Non-pigmented ciliary epithelial cell (primary cell): Measurements from ENCODE around the gene C19orf73.

ENCODE experiments used
- DNase-seq: peaks from one replicate; pipeline ENCODE4 v3.0.0-alpha.2; 2010; ENCODE audit warnings: low read depth

Gene C19orf73

GRCh38 chr19:49118565-49119410 is at the start of gene C19orf73:
TSS of gene C19orf73 (minus strand) at chr19:49119143. CDS start at chr19:49119022, 121 bp downstream.
- DNase-seq = no peak

DNA sequence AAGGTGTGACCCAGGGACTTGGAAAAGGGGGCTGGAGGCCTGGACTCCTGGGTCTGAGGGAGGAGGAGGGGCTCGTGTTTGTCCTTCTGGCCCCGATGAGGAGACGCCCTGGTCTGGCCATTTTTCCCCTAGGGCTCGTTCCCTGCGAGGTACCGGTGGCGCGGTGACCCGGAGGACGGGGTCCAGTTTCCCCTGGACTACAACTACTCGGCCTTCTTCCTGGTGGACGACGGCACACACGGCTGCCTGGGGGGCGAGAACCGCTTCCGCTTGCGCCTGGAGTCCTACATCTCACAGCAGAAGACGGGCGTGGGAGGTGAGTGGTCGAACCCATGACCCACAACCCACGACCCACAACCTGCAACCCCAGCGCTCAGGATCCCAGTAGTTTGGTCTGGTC is 49.5 kb upstream of the C19orf73 start:
- no peak for DNase-seq

DNA sequence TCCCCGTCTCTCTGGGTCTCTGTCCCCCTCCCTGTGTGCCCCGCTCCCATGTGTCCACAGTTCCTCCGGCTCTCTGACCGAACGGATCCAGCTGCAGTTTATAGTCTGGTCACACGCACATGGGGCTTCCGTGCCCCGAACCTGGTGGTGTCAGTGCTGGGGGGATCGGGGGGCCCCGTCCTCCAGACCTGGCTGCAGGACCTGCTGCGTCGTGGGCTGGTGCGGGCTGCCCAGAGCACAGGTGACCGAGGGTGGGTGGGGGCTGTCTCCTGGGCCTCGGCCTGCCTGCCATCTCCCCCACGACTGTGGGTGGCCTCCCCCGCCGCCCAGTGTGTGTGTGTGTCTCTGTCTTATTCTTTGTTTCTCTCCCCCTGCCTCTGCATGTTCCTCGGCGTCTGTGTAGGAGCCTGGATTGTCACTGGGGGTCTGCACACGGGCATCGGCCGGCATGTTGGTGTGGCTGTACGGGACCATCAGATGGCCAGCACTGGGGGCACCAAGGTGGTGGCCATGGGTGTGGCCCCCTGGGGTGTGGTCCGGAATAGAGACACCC is 49.0 kb upstream of the C19orf73 start:
- DNase-seq = no peak

- no peak for DNase-seq
Measured at GRCh38 chr19:49165865-49166301, 46.9 kb upstream of the C19orf73 start.

- no peak for DNase-seq
Measured at GRCh38 chr19:49165111-49165750, 46.3 kb upstream of the C19orf73 start.

GRCh38 chr19:49161987-49162386 is 43.0 kb upstream of the C19orf73 start:
- DNase-seq = no peak

- DNase-seq = no peak
Measured at GRCh38 chr19:49160450-49161189, 41.7 kb upstream of the C19orf73 start.

- no peak for DNase-seq
Measured at GRCh38 chr19:49157445-49158224, 38.7 kb upstream of the C19orf73 start, which contains the start of gene TRPM4. TSS of gene TRPM4 (plus strand) at chr19:49157792. CDS start at chr19:49157867, 75 bp downstream.

DNA sequence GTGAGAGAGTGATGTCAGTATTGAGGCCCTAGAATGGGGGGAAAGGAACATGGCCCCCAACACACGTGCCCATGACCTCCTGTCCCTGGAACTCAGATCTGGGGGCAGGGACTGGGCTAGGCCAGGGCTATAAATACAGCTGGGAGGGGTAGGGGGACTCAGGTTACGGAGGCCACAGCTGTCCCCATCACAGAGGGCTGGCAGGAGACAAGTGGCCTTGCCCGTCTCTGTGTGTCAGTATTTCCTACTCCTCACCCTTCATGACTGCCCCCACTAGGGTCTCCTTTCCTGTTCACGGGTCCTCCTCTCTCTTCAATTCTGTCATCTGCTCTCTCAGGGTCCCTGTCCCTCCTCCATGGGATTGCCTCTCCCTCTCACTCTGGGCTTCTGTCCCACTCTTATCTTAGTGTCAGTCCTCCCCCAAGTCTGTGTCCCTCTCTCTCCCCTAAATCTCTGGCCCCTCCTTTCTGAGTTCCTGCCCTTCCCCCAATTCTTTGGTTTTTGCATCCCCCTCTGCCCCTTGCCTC is 36.9 kb upstream of the C19orf73 start:
- DNase-seq = no peak

DNA sequence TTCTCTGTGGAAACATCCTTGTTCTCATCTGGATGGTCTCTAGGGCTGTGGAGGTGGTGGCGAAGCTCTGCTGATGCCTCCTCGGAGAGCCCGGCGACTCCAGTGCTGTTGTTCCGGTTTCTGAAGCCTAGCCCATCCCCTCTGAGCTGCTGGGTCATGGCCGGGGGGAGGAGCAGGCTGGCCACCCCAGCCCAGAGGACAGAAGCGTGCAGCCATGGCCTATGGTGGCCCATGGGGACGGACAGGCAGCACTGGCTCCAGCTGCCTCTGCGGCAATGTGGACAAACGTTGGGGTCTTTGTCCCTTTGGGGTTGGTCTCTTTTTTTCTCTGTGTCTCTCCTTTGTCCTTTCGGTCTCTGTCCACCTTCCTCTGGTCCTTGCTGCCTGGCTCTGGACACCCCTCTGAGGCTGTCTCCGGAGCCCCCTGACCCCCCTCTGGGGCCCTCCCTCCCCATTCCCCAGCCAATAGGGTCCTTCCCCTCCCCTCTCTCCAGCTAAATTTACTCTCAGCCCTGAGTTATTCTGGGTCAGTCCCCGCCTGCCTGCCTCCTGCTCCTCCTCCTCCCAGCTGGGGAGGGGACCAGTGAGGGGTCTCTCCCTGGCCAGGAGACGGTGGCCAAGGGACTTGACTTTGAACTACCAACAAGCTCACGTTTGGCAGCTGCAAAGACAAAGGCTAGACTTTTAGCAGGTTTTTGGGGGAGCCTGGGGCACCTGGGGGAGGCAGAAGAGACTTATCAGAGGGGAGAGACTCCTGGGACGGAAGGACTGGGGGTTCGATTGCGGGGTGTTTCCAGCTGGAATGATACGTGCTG is 36.3 kb upstream of the C19orf73 start, which contains the start of gene HRC:
Gene HRC (minus strand): TSS at position 392 of the 815 bp plus-strand sequence. CDS start 159 bp downstream, at position 233.
- no peak for DNase-seq

- no peak for DNase-seq
Measured at GRCh38 chr19:49154279-49154678, 35.3 kb upstream of the C19orf73 start.

DNA sequence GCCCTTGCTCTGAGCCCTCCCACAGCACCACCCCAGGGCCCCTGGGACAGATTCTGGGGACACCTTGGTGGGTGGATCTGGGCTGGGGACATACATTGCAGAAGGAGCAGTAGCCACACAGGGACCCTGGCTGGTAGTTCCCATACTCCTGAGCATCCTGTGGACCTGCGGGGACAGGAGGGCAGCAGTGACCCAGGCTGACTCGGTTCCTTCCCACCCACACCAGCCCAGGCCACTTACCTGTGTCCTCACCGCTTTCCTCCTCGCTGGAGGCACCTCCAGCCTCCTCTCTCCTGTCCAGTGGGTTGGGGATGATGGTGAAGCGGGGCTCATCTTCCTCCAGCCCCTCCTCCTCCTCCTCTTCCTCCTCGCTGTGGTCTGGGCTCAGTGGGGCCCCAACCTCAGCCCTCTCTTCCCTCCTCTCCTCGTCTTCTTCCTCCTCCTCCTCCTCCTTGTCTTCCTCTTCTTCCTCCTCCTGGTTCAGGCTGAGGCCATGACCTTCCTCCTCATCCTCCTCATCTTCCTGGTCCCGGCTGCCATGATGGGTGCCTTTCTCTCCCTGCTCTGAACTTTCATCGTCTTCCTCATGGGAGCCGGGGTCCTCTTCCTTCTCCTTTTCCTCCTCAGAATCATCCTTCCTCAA is 34.3 kb upstream of the C19orf73 start:
- no peak for DNase-seq

DNA sequence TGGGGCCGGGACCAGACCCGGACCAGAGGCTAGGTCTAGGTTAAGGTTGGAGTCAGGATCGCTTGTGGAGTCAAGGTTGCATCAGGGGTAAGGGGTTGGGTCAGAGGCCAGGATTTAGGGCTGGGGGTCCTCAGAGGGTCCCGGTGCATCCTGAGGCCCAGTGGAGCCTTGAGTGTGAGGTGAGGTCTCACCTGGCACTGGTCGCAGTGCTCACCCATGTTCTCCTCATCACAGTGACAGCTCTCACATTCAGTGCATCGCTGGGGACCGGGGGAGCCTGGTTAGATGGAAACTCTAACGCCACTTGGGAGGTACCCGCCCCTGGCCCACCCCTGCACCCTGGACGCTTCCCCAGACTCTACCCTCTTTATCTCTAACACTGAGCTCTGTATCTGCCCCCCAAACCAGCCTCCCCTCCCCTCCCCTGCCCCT is 33.2 kb upstream of the C19orf73 start:
- no peak for DNase-seq

DNA sequence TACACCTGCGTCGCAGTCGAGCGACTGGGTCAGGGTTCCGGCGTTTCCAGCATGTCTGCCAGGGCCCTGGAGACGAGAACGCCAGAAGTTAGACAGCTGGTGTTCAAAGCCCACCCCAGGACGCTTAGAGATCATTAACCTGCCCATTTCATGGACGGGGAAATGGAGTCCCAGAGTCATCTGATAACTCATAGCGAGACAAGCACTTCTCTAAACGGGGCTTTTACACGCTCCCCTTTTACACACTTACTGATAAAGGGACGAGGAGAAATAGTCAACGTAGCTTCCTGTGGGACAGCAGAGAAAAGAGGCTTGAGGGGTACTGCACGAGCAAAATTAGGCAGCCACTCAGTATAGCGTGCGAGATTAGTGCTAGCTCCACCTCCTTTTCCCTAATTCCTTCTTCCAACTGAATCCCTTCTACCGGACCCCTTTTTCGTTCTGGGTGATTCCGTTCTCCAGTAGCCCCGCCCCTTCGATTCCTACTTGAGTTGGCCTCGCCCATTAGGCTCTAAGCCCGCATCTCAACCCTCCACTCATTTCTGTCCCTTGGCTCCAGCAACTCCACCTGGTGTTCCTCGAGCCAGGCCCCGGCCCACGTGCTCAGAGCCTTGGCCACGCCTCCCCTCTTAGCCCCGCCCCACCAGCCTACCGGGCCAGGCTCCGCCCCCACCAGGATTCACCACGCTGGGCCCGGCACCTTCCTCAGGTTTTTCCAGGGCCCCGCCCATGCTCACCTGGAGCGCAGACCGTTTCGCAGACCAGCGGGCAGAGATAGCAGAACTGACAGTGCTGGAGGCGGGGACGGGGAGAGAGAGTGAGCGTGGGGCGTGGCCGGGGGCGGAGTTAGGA is 32.5 kb upstream of the C19orf73 start:
- no peak for DNase-seq

GRCh38 chr19:49150944-49151243 is 32.0 kb upstream of the C19orf73 start:
- no peak for DNase-seq

DNA sequence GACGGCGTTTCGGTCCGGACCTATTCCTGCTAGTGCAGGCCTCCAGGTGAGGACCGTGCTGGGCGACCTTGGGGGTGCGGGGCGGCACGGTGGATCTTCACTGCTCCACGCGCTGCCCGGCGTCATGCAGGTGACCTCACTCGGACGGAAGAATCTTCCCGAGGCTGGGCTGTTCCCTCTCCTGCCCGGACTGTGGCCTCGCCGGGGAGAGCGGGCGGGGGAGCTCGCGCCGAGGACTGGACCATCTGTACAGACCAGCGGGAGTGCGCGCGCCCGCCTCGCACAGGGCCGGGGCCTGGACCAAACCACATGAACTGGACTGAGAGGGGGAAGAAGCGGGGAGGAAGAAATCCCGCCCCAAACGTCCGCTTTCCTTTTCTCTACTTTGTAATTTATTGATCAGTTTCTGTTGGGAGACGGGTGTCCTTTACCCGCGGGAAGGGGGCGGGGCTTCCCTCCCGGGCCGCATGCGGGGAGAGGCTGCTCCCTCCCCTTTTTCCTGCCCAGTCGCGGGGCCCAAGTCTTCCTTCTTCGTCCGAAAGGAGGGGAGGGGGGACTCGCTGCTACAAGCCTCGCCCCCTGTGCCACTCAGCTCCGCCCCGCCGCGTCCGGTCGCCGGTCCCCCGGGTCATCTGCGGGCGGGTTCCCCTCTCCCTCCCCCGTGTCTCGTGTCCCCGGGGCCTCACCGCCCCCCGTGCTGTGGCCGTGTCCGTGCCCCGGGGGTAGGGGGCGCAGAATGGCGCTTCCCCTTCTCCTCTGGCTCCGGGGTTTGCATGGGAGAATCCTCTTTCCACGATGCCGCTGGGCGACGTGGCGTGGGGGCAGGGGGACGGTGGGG is 31.4 kb upstream of the C19orf73 start:
- no peak for DNase-seq

GRCh38 chr19:49149652-49150105 is 30.7 kb upstream of the C19orf73 start:
- no peak for DNase-seq
